Smooth muscle cell of the brain vasculature (primary cell): ENCODE results near the gene MATCAP1.
A peak's percentile ranks its signal among the peaks of the same experiment; 100 is the strongest.

Experiments used
- DNase-seq: peaks from one replicate; pipeline ENCODE4 v3.0.0-alpha.2; 2012; ENCODE audit warnings: low read depth, low spot score

MATCAP1 gene

DNA sequence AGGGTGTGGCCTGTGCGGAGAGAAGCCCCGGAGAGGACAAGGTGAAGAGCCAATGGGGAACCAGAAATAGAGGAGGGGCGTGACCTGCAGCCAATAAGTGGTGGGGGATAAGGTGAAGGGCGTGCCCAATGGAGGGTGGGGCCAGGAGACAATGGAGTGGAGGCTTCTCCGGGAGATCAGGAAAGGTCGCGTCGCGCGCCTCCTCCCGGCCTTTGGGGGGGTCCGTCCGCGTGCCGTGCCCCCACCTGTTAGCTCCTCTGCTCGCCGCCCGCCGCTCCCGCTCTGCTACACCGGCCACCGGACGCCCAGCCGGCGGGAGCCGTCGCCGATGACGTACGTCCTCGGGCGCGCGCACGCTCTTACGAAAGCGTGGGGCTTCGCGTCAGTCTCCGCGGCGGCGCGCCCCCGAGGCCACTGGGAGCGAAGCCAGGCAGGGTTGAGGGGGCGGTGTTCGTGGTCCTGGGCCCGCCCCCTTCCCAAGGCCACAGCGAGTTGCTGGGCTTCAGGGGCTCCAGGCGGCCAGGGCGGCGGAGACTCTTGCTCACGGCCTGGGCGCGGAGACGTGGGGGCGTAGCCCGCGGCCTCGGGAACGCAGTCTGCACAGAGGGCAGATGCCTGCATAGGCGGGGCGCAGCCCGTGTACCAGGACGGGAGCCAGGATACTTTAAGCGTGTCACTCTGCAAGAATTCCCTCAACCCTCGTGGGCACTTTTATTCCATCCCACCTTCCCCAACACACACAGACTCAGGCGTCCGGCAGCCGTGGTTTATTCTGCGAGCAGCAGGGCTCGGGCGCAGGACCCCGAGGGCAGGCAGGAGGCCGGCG is at the start of gene MATCAP1:
Gene MATCAP1, minus strand, starts transcription at position 337 of the 826 bp plus-strand sequence. CDS start 3,353 bp downstream, outside the sequence.
- peak; percentile 91 for DNase-seq

- DNase-seq = no peak
Observed at GRCh38 chr16:67230809-67231660, 47.3 kb upstream of the MATCAP1 start.

DNA sequence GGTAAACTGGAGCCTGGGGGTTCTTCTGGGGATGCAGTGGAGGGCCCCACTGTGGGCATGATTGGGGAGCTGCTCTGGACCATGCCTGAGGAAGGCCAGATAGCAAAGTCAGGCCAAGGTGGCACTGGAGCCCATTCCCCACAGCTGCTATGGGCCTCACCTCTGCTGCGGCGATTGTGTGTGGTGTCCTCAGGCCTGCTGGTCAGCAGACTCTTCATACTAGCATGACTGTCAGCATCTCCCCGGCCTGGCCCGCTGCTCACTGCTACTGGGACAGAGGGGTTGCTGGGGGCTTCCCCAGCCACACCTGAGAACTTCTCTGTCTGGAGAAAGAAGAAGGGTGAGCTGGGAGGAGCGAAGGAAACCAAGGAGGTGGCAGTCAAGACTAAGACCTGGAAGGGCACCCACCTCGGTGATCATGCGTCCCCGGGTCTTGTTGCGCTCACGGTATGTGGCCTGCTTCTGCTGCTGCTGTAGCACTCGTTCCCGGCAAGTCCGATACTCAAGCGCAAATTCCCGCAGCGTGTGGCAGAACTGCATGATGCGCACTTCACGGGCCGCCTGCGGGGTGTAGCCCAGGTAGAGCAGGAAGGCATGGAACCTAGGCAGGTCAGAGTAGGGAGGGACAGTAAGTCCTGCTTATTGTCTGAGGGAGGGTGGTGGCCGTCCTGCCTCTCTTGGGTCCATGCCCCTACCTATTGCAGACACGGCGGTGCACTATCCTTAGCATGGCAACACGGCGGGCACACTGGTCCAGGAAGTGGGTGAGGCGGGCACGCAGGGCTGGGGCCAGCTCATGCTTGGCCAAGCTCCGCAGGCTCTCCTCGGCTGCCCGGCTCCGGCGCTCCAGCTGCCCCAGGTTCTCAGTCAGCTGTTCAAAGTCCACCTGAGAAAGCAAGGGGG is 46.4 kb upstream of the MATCAP1 start:
- DNase-seq = no peak

- DNase-seq = no peak
Observed at GRCh38 chr16:67228905-67229304, 45.1 kb upstream of the MATCAP1 start.

DNA sequence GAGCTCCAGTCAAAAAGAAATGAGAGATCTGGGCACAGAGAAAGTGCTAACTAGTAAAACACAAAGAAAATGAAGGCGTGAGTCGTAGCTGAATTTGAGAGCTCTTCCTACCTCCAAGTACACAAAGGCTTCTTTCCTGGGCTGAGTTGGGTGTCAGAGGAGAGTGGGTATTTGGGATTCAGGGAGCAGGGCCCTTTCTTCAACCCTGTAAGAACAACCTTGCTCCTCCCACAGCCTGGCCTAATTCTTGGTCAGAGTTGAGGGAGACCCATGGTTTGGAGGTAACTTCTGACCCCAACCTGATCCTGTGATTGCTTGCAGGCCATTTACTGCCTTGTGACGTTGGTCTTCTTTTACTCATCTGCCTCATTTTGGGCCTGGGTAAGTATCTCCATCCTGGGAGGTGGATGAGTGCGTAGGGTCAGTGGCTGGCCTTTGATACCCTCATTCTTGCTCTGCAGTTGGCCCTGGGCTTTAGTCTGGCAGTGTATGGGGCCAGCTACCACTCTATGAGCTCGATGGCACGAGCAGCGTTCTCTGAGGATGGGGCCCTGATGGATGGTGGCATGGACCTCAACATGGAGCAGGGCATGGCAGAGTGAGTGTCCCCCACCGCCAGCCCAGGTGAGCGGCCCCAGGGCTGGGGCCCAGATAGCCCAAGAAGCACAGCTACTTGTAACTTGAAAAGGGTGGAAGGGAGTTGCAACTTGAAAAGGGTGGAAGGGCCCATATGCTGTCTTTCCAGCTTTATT is 44.4 kb upstream of the MATCAP1 start:
- no peak for DNase-seq

- DNase-seq = no peak
Observed at GRCh38 chr16:67227567-67227921, 43.8 kb upstream of the MATCAP1 start.

GRCh38 chr16:67226804-67227566 is 43.2 kb upstream of the MATCAP1 start, which contains the start of gene TMEM208:
Gene TMEM208, plus strand, starts transcription at chr16:67227130. Its CDS starts 89 bp downstream, at chr16:67227219.
- peak; percentile 98 for DNase-seq

- DNase-seq = no peak
Observed at GRCh38 chr16:67226295-67226803, 42.6 kb upstream of the MATCAP1 start.

DNA sequence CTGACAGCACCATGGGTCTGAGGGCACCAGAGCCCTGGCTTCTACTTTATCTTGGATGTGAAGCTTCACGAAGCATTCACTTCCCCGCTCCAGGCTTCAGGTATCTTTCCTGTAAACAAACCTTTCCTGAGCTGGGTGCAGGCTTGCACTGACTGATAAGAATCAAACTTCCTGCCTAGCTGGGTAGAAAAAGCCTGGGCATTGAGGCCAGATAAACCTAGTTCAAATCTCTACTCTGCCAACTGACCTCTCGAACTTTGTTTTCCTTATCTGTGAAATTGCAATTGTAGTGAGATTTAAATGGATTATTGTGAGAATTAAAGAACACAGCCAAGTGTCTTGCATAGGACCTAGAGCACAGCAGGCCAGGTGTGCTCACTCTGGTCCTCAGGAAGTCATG is 40.2 kb upstream of the MATCAP1 start:
- no peak for DNase-seq

GRCh38 chr16:67216612-67217490 is 33.1 kb upstream of the MATCAP1 start:
- no peak for DNase-seq

GRCh38 chr16:67215706-67216105 is 31.9 kb upstream of the MATCAP1 start:
- DNase-seq = no peak

- no peak for DNase-seq
Observed at GRCh38 chr16:67213197-67214019, 29.6 kb upstream of the MATCAP1 start.

DNA sequence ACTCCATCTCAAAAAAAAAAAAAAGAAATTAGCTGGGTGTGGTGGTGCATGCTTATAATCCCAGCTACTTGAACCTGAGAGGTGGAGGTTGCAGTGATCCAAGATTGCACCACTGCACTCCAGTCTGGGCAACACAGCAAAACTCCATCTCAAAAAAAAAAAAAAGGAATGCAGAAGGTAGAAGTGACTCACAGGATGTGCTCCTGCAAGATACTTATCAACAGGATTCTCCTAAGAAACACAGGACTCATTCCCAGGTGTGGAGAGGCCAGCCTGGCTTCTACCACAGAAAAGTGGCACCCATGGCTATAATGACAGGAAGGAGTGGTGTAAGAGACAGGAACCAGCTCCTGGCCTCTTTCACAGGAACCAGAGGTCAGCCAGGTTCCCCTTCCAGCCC is 29.0 kb upstream of the MATCAP1 start:
- no peak for DNase-seq

DNA sequence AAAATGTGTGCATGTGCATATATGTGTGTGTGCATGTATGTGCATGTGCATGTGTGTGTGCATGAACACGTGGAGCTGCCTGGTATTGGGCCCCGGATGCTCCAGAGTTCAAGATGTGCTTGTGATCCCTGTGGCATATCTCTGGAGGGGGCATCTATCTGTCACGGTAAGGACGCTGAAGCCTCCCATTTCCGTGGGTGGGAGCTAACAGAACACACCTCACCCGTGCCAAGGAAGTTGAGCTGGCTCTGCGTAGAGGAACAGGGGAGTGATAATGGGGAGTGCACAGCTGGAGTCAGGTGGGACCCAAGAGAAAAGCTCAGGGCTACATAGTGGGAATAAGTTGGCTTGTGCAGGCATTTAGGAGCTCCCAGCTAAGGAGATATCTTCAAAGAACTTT is 27.9 kb upstream of the MATCAP1 start:
- DNase-seq = no peak

DNA sequence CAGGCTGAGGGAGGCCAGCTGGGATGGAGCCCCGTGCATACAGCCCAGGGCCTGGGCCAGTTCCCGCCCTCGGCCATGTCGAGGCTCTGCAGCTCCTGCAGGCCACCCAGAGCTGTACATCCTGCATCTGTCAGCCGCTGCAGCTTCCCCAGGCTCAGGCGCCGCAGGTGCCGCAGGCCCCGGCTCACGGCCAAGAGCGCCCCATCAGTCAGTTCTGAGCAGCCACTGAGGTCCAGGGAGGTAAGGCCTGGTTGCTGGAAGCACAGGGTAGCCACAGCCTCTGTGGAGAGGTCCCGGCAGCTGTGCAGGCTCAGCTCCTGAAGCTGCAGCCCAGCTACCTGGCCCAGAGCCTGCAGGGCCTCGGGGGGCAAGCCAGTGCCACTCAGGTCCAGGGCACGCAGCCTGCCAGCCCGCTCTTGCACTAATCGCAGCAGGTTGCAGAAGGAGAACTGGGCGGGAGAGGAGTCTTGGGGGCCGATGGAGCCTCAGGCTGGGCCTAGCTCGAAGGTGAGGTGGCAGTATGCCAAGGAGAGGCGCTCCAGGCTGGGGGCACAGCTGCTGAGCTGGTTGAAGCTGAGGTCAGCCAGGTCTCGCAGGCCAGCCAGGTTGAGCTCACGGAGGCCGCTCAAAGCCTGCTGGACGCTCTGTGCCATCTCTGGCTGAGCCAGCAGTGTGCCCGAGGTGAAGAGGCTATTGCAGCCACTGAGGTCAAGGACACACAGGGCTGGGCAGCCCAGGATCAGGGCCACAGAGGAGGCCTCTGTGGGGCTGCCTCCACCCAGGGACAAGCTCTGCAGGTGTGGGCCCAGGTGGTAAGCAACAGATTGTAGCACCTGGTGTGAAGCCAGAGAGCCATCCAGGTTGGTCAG is 26.5 kb upstream of the MATCAP1 start:
- no peak for DNase-seq

DNA sequence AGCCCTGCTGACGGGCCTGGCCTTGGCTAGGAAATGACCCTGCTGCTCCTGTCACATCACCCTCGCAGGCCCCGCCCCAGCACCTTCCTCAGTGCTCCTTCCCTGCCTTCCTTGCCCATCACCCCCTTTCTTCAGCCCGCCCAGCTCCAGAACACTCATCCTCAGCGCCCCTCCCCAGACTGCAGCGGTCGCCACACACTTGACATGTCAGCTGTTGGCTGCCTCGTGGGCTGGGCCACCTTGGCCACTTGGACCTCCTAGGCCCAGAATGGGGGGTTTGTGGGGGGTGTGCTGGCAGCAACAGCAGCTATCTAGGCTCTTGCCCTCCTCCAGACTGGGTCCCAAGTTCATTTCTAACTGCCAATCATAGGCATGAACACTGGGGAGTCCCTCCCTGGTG is 25.8 kb upstream of the MATCAP1 start:
- no peak for DNase-seq
